Central memory CD8-positive, alpha-beta T cell (primary cell): Measurements from ENCODE around the gene LRRC8B.

Experiments
- ATAC-seq: fragments of 150-1000 bp; cut with Tn5 transposase; replicated peaks from 2 replicates; pipeline ENCODE4 v1.10.0; 2022; ENCODE audit warnings: mild to moderate bottlenecking, moderate FRiP score, moderate number of reproducible peaks; ENCODE audit not compliant: poor library complexity, severe bottlenecking; ENCODE audit errors: extremely low read depth
- DNase-seq, 2 donors: peaks; one replicate each; pipeline ENCODE4 v3.0.0; 2021; ENCODE audit warnings: low spot score in 2 of 2
- H3K27ac Mint-ChIP-seq: one replicate; pipeline ENCODE4 v1.8.0; 2022; ENCODE audit warnings: low read depth, mild to moderate bottlenecking, moderate library complexity, mixed read lengths
- H3K27me3 Mint-ChIP-seq: one replicate; pipeline ENCODE4 v1.8.0; 2022; ENCODE audit warnings: mixed read lengths
- H3K36me3 Mint-ChIP-seq: one replicate; pipeline ENCODE4 v1.8.0; 2022; ENCODE audit warnings: mild to moderate bottlenecking, moderate library complexity, mixed read lengths; ENCODE audit not compliant: insufficient read depth
- H3K4me1 Mint-ChIP-seq: one replicate; pipeline ENCODE4 v1.8.0; 2022; ENCODE audit warnings: mixed read lengths
- H3K4me3 Mint-ChIP-seq: one replicate; pipeline ENCODE4 v1.8.0; 2022; ENCODE audit warnings: mild to moderate bottlenecking, moderate library complexity, mixed read lengths
- H3K9me3 Mint-ChIP-seq: one replicate; pipeline ENCODE4 v1.8.0; 2022; ENCODE audit warnings: mixed read lengths

LRRC8B gene

DNA sequence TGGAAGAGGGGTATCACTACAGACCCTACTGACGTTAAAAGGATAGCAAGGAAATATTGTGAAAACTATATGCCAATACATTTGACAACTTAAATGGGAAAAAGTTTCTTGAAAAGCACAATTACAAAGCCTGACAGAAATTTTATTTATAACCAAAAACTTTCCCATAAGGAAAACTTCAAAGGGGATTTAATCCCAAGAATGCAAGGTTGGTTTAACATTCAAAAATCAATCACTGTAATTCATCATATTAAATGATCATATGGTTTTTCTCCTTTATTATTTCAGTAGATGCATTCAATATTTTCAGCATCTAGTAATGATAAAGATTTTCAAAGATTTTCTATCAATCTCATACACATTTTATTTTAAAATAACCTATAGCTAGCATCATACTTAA, 121.6 kb downstream of the LRRC8B start:
- ATAC-seq = no peak
- Mint-ChIP-seq H3K4me3 (no peak overlapping the region), H3K4me1 (peaks cover 54% of the 10 kb centered on the region), H3K27me3 (no peaks in the 10 kb centered on the region), H3K36me3 (peaks cover 11% of the 10 kb centered on the region), H3K9me3 (peaks cover 12% of the 10 kb centered on the region), H3K27ac (no peak overlapping the region)
- DNase-seq = no peak
